ENCODE results near the gene CCDC141.
A peak's percentile ranks its signal among the peaks of the same experiment; 100 is the strongest.

The CCDC141 gene

GRCh38 chr2:178880257-178880656 is 169.7 kb downstream of the CCDC141 start:
- TF ChIP-seq EZH2 (optimal IDR thresholded peaks at IDR 0.05; ENCODE audit: low read depth, low read length) (no peak), EZH2phosphoT487 (IDR thresholded peaks at IDR 0.05; ENCODE audit: low read length) (no peak)
- TF ChIP-seq, protein P1, sequence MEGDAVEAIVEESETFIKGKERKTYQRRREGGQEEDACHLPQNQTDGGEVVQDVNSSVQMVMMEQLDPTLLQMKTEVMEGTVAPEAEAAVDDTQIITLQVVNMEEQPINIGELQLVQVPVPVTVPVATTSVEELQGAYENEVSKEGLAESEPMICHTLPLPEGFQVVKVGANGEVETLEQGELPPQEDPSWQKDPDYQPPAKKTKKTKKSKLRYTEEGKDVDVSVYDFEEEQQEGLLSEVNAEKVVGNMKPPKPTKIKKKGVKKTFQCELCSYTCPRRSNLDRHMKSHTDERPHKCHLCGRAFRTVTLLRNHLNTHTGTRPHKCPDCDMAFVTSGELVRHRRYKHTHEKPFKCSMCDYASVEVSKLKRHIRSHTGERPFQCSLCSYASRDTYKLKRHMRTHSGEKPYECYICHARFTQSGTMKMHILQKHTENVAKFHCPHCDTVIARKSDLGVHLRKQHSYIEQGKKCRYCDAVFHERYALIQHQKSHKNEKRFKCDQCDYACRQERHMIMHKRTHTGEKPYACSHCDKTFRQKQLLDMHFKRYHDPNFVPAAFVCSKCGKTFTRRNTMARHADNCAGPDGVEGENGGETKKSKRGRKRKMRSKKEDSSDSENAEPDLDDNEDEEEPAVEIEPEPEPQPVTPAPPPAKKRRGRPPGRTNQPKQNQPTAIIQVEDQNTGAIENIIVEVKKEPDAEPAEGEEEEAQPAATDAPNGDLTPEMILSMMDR (IDR thresholded peaks at IDR 0.05; ENCODE audit: low read length), result no peak
- peaks cover 15% of the 10 kb centered on the region for H3F3A ChIP-seq (ENCODE audit: insufficient read depth, low read length)

GRCh38 chr2:178877874-178878273 is 172.1 kb downstream of the CCDC141 start:
- TF ChIP-seq EZH2phosphoT487 (IDR thresholded peaks at IDR 0.05; ENCODE audit: low read length) (no peak), EZH2 (optimal IDR thresholded peaks at IDR 0.05; ENCODE audit: low read depth, low read length) (no peak)
- TF ChIP-seq, protein P1 (IDR thresholded peaks at IDR 0.05; ENCODE audit: low read length), result no peak
- Histone ChIP-seq H3K4me2 (ENCODE audit: low read depth, low read length) (peak overlapping the region; percentile 48), H3K9me3 (replicated peaks; ENCODE audit: insufficient read depth, low read length) (no peaks in the 10 kb centered on the region), H3K27me3 (replicated peaks; ENCODE audit: insufficient read depth, low read length) (no peaks in the 10 kb centered on the region), H3K9ac (ENCODE audit: low read length) (no peak overlapping the region; the same call in 1 of the 2 replicates), H3K79me2 (ENCODE audit: low read length) (no peaks in the 10 kb centered on the region), H3K9me2 (replicated peaks; ENCODE audit: insufficient read depth, low read length) (no peaks in the 10 kb centered on the region), H3K4me3 (ENCODE audit: low read length) (peak overlapping the region; percentile 8; the same call in 1 of the 2 replicates), H2AFZ (ENCODE audit: low read length) (no peak overlapping the region), H3K27ac (ENCODE audit: low read length) (peak overlapping the region; percentile 72), H3K36me3 (replicated peaks; ENCODE audit: insufficient read depth, low read length) (no peaks in the 10 kb centered on the region), H3K4me1 (ENCODE audit: low read length) (peaks cover 28% of the 10 kb centered on the region), H3F3A (ENCODE audit: insufficient read depth, low read length) (peaks cover 15% of the 10 kb centered on the region), H4K20me1 (ENCODE audit: insufficient read depth, low read length) (no peaks in the 10 kb centered on the region)
- peak; percentile 82 for DNase-seq

More at GRCh38 chr2:178880257-178880656, 169.7 kb downstream of the CCDC141 start:
- Histone ChIP-seq H3K4me3 (ENCODE audit: low read length) (no peak overlapping the region), H3K4me1 (ENCODE audit: low read length) (peaks cover 28% of the 10 kb centered on the region), H3K4me2 (ENCODE audit: low read depth, low read length) (no peak overlapping the region), H4K20me1 (ENCODE audit: insufficient read depth, low read length) (no peaks in the 10 kb centered on the region), H3K27me3 (replicated peaks; ENCODE audit: insufficient read depth, low read length) (no peaks in the 10 kb centered on the region), H2AFZ (ENCODE audit: low read length) (no peak overlapping the region), H3K9ac (ENCODE audit: low read length) (no peak overlapping the region), H3K9me2 (replicated peaks; ENCODE audit: insufficient read depth, low read length) (no peaks in the 10 kb centered on the region), H3K36me3 (replicated peaks; ENCODE audit: insufficient read depth, low read length) (no peaks in the 10 kb centered on the region), H3K79me2 (ENCODE audit: low read length) (no peaks in the 10 kb centered on the region), H3K27ac (ENCODE audit: low read length) (no peak overlapping the region), H3K9me3 (replicated peaks; ENCODE audit: insufficient read depth, low read length) (no peaks in the 10 kb centered on the region)
- no peak for DNase-seq

- H4K20me1 ChIP-seq (ENCODE audit: insufficient read depth, low read length), result no peaks in the 10 kb centered on the region
- H3K4me3 ChIP-seq (ENCODE audit: low read length), result no peak overlapping the region
- no peaks in the 10 kb centered on the region for H3K79me2 ChIP-seq (ENCODE audit: low read length)
- no peaks in the 10 kb centered on the region for H3K9me3 ChIP-seq (replicated peaks; ENCODE audit: insufficient read depth, low read length)
- H3K27me3 ChIP-seq (replicated peaks; ENCODE audit: insufficient read depth, low read length), result no peaks in the 10 kb centered on the region
- peaks cover 28% of the 10 kb centered on the region for H3K4me1 ChIP-seq (ENCODE audit: low read length)
- H3K9ac ChIP-seq (ENCODE audit: low read length), result no peak overlapping the region
- peaks cover 15% of the 10 kb centered on the region for H3F3A ChIP-seq (ENCODE audit: insufficient read depth, low read length)
- H3K27ac ChIP-seq (ENCODE audit: low read length), result no peak overlapping the region
- TF ChIP-seq, protein P1 (IDR thresholded peaks at IDR 0.05; ENCODE audit: low read length), result no peak
- no peak for TF ChIP-seq EZH2phosphoT487 (IDR thresholded peaks at IDR 0.05; ENCODE audit: low read length)
- no peak for TF ChIP-seq EZH2 (optimal IDR thresholded peaks at IDR 0.05; ENCODE audit: low read depth, low read length)
- H2AFZ ChIP-seq (ENCODE audit: low read length), result no peak overlapping the region
- no peaks in the 10 kb centered on the region for H3K9me2 ChIP-seq (replicated peaks; ENCODE audit: insufficient read depth, low read length)
- H3K36me3 ChIP-seq (replicated peaks; ENCODE audit: insufficient read depth, low read length), result no peaks in the 10 kb centered on the region
- H3K4me2 ChIP-seq (ENCODE audit: low read depth, low read length), result no peak overlapping the region
- no peak for DNase-seq
Measured at GRCh38 chr2:178874529-178875240, 175.3 kb downstream of the CCDC141 start.

Measured in MM.1S (cell line).